CD4-positive, alpha-beta T cell treated with Interleukin-12 subunit alpha and Interleukin-12 subunit beta, for 1 hour (primary cell): ENCODE data around the gene SLC22A5.
"Not testable (repeated sequence)": the region's sequence is repeated elsewhere in the genome, so short reads cannot be mapped to it uniquely, and the experiment has no call there.

Source experiments
- DNase-seq: peaks from one replicate; pipeline ENCODE4 v3.0.0-alpha.2; 2020

SLC22A5 gene

GRCh38 chr5:132429463-132430440 lies 60.2 kb downstream of the SLC22A5 start:
- no peak for DNase-seq

- DNase-seq, result no peak
These were observed 61.2 kb downstream of the SLC22A5 start for GRCh38 chr5:132430746-132431145.

- DNase-seq, result no peak
These were observed 62.1 kb downstream of the SLC22A5 start for GRCh38 chr5:132431632-132432031.

- DNase-seq, result no peak
These were observed 63.6 kb downstream of the SLC22A5 start for GRCh38 chr5:132433141-132433540.

- DNase-seq, result no peak
These were observed 65.1 kb downstream of the SLC22A5 start for GRCh38 chr5:132434416-132435286.

GRCh38 chr5:132435447-132435846 lies 65.9 kb downstream of the SLC22A5 start:
- no peak for DNase-seq

- no peak for DNase-seq
These were observed 66.4 kb downstream of the SLC22A5 start for GRCh38 chr5:132435886-132436285.

- no peak for DNase-seq
These were observed 67.4 kb downstream of the SLC22A5 start for GRCh38 chr5:132436936-132437335.

GRCh38 chr5:132437604-132438266 lies 68.2 kb downstream of the SLC22A5 start:
- peak; percentile 65 for DNase-seq

GRCh38 chr5:132438267-132438645 lies 68.7 kb downstream of the SLC22A5 start:
- not testable (repeated sequence) for DNase-seq

GRCh38 chr5:132438917-132439316 lies 69.4 kb downstream of the SLC22A5 start:
- no peak for DNase-seq

GRCh38 chr5:132439521-132440089 lies 70.1 kb downstream of the SLC22A5 start:
- no peak for DNase-seq

GRCh38 chr5:132444061-132444460 lies 74.6 kb downstream of the SLC22A5 start:
- no peak for DNase-seq
